HG03095 (cell line): Measurements from ENCODE around the gene CAPN2.
"Not testable (repeated sequence)": the region's sequence is repeated elsewhere in the genome, so short reads cannot be mapped to it uniquely, and the experiment has no call there.

Experiments used
- ATAC-seq: cut with Tn5 transposase; IDR thresholded peaks from one replicate; pipeline ENCODE4 v1.9.1; 2021; ENCODE audit warnings: moderate library complexity; ENCODE audit not compliant: unreplicated experiment

The CAPN2 gene

GRCh38 chr1:223784541-223784940, 72.2 kb downstream of the CAPN2 start:
- no peak for ATAC-seq

DNA sequence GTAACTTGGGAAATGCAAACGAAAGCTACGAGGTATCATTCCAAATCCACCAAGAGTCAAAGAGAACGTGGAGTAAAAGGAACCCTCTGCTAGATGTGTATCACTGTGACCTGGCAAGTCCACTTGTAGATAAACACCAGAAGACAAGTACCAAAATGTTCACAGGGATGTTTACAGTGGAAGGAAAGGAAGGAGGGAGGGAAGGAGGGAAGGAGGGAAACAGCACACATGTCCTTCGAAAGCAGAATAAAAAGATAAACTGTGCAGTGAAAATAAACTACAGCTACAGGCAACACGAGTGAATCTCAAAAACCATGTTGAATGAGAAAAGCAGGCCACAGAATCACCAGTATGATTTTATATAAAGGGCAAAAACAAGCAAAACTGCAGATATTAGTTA, 73.5 kb downstream of the CAPN2 start:
- no peak for ATAC-seq

- no peak for ATAC-seq
These were observed 76.5 kb downstream of the CAPN2 start for GRCh38 chr1:223788746-223789415.

DNA sequence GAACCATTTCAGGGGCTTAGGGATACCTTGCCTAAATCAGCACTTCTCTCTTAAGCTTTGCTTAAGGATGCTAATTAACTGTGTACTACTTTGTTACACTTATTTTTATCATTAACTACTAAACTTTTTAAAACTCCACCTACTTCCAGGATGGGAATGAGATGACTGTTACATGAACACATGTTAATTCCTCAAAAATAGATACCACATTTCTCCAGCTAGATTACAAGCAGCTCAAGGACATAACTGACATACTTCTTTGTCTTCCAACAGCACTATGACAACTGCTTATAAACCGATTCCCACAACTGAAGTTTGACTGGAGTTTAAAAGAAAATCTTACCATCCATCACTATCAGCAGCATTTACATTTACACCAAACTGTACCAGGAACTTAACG, 79.7 kb downstream of the CAPN2 start:
- ATAC-seq, result no peak

DNA sequence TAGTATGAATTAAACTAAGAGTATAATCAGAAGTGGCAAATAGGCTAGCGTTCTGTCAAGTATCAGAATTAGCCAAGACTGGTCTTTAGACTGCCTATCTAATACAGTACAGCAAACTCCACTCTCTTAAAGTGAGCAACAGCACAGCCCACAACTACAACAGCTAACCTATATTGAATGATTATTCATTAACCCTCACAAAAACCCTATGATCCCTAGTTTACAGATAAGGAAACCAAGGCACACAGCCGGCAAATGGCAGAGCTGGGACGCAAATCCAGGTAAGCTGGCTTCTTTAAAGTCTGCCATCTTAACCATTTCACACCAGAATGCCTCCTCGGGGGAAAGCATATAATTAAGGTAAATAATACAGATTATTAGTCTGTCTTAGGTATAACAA, 81.4 kb downstream of the CAPN2 start:
- ATAC-seq, result no peak

DNA sequence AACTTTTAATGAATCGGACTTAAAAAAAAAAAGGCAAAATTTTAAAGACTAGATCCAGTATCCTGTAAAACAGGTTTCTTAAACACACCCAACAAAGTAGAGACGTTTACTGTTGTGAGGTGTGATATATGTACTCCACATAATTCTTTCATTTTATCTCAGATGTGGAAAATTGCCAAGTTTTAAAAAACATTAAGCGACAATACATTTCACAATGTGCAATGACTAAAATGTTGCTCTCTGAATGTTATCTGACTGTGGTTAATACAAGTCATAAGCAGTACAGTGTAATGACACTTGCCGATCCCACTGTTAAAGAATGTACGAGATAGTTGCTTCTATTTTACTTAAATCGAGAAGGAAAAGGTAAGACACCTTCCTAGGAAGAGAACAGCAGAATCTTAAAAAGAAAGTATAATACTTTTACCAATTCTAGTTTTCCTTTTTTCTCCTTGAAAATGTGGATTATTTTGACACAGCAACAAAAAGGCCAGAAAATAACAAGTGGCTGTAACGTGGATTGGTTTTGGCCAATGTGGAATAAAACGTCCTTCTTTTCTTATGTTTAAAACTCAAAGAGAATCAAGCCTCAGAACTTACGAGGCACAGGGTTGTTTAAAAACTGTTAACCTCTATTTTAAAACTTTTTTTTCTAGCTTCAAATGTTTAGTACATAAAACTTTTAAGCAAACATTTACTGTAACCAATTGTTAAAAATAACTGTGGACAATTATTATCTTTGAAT, 82.0 kb downstream of the CAPN2 start:
- ATAC-seq, result no peak

DNA sequence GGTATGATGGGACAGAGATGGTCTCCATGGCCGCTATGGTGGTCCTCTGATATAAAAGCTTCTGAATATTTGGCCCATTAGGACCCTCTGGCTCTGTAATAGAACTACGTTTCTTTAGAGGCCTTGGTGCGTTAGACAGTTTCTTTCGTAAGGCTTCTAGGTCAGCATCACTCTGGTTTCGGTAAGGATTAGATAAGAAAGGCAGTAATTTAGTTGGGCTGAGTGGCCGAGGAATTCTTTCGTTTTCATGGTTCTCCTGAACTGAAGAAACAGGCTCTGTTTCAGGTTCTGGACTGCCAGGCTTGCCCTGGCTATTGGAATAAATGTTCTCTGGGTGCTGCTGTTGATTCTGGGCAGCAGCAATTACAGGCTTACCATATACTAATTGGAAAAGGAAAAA, 83.9 kb downstream of the CAPN2 start:
- ATAC-seq, result no peak

GRCh38 chr1:223802032-223802431, 89.7 kb downstream of the CAPN2 start:
- ATAC-seq, result no peak

- ATAC-seq, result no peak
These were observed 90.3 kb downstream of the CAPN2 start for GRCh38 chr1:223802602-223803001.

DNA sequence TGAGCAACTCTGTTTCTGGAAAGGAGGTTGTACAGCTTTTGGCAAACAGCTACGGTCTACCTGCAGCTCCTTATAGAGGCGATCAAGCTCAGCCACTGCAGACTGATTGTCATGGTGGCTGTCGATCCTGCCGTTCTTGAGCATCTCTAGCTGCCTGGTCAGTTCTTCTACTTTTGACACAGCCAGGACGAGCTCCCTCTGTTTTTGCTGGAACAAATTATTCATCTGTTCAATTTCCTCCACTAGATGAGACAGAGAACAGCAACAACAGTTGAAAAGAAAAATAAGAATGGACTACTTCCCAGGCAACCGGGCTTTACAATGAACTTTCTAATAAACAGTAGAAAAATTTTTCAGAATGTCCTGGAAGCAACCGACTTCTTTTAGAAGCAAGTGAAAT, 90.9 kb downstream of the CAPN2 start:
- no peak for ATAC-seq

- not testable (repeated sequence) for ATAC-seq
These were observed 97.6 kb downstream of the CAPN2 start for GRCh38 chr1:223809905-223810304.

DNA sequence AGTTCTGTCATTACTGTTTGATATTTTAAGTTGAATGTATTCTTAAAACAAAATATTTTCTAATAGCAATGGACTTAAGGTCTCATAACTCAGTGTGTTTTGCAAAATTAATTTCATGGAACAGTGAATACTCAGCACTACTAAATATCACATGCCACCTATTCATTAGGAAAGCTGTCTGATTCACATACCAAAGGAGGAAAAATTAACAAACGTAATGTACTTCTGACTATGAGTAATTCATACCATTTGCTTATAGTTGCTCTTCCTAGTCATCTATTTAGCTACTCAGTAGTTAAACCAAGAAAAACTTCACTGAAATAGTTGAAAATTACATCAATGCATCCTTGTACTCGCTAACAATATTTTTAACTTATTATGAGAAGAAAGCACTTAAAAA, 98.2 kb downstream of the CAPN2 start:
- no peak for ATAC-seq

DNA sequence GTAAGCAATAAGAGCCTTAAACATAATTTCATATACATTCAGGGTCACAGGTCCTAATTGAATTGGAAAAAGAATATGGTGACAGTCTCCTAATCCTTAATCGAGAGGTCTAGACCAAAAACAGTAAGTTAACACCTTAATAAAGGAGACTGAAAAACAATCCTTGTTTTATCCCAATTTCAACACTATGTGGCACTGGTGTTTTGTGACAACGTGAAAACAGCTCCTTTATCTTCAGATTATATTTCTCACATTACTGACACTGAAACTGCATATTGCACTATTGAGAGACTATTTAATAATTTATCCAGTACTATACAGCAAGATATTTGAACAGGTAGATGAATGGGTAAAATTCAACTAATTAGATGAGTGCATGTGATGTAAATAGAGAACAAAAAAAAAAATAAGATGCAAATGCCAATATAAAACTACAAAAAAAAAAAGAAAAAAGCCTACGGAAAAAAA, 99.3 kb downstream of the CAPN2 start:
- no peak for ATAC-seq

DNA sequence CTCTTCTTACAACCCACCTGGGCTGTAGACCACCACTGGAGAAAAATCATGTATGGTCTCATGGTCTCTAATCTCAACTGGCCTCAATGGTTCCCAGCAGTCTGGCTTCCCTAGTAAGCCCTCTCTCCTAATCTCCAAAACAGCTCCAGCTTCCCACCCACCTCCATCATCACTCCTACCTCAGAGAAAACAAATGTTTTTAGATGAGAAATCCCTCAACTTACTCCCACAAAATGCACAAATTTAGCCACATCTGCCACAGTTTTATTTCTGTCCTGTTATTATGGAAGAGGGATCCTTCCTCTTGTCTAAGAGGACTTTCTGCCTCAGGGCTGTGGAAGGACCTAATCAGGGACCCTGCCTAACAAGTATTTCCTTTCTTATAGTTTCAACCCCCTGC, 101.3 kb downstream of the CAPN2 start:
- no peak for ATAC-seq

GRCh38 chr1:223815020-223815853, 102.9 kb downstream of the CAPN2 start:
- ATAC-seq, result no peak

DNA sequence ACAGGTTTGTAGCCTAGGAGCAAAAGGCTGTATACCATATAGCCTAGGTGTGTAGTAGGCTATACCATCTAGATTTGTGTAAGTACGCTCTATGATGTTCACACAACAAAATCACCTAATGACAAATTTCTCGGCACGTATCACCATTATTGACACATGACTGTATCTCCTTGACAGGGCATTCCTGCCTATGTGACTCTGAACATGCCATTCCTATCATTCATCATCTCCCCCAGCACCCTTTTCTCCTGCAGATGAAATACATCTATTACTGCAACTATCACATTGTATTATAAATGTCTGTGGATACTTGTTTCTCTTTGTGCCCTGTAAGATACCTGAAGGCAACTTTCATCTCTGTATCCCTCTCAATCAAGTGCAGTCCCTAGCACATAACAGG, 103.5 kb downstream of the CAPN2 start:
- ATAC-seq, result no peak

- not testable (repeated sequence) for ATAC-seq
These were observed 104.9 kb downstream of the CAPN2 start for GRCh38 chr1:223817265-223817664.

DNA sequence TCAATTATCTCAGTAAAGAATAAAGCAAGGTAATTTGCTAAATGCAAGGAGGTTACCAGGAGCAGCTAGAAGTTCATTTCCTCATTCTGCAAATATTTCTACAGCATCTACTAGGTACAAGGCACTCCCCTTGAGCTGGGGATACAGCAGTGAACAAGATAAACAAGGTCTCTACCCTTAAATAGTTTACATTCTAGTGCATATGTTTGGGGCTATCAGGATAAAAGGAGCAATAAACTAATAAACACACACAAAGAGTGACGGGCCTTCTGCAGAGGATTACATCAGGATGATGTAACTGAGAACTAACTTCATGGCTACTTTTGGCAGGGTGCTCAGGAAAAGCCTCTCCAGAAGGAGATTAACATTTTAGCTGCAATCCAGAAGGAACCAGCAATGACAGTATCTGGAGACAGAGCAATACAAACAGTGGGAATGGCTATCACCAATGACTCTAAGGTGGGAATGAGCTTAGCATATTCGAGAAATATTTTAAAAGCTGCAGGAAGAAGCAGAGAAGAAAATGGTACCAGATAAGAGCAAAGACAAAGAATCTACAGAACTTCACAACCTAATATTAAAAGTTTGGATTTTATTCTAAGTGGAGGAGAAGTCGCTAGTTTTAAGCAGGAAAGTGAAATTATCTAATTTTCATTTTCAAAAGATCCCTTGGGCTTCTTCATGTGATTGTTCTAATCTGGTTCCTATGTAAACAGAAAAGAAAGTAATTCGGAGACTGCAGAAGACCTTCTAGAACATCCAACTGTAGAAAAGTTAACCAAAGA, 107.6 kb downstream of the CAPN2 start:
- ATAC-seq, result no peak

DNA sequence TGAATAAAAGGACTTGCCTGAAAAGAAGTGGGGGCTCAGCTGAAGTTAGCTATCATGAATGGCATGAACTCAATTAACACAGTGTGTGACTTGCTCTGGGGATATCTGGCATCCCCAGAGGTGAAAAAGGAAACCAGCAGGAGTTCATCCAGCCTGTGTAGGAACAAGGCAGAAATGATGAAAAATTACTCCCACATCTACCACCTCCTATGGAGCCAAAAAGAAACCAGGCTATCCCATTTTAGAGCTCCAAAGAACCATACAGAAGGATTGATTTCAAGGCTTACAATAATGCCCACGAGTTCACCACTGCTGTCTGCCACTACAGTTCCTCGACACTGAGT, 108.1 kb downstream of the CAPN2 start:
- ATAC-seq, result no peak

DNA sequence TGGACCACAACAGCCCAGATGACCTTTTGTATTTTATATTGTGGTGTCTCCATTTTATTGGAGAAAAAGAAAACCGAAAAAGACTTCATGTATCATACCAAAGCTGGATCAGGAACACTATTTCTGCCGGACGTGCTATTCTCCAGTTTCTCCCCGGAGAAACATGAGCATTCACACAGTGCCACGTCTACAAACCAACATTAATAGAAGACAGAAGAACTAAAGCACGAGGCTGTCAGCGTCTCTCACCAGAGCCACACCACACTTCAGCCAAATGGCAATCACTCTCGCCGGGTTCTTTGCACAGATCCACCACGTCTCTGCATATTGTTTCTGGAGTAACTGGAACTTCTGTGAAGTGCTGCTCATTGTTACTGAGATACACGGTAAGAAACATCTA, 108.6 kb downstream of the CAPN2 start:
- no peak for ATAC-seq

GRCh38 chr1:223824287-223824686, 111.9 kb downstream of the CAPN2 start:
- ATAC-seq, result no peak
